Motor neuron (in vitro differentiated cells): Measurements from ENCODE around the gene AOPEP. TPM values are rescaled to one million over a fixed set of nuclear protein-coding genes. Genes with fewer than 3 reads are reported as not detected.

Experiments
- ATAC-seq, 8 experiments: fragments of 200-7000 bp; cut with Tn5 transposase; replicated peaks in 6 of 8; 2 replicates each; pipeline ENCODE4 v1.8.0; 2021; ENCODE audit warnings: mild to moderate bottlenecking in 8 of 8, moderate library complexity in 8 of 8
- H3K27ac ChIP-seq, 2 donors: fragments of 250-450 bp; sonication (Bioruptor Pico); 2 replicates each; pipeline ENCODE4 v1.9.0; 2021; ENCODE audit warnings: antibody characterized with exemption in 2 of 2, mild to moderate bottlenecking in 2 of 2, moderate library complexity in 1 of 2
- H3K4me1 ChIP-seq, 2 donors: fragments of 250-450 bp; sonication (Bioruptor Pico); replicated peaks in 1 of 2; 2 replicates each; pipeline ENCODE4 v1.6.1; 2021; ENCODE audit warnings: antibody characterized with exemption in 2 of 2, mild to moderate bottlenecking in 2 of 2, moderate library complexity in 1 of 2
- H3K4me3 ChIP-seq, 5 donors: fragments of 250-450 bp; sonication (Bioruptor Pico); 2 replicates each; pipeline ENCODE4 v1.9.0; 2021; ENCODE audit warnings: antibody characterized with exemption in 5 of 5, mild to moderate bottlenecking in 5 of 5, moderate library complexity in 4 of 5
- WGBS, 10 experiments: fragments of 450-650 bp; shearing (Covaris generic); methylation state at CpG; one replicate each; pipeline ENCODE4 v1.0.0; 2022; 5-methylcytosine and 5-hydroxymethylcytosine counted together
- in situ Hi-C, 9 experiments: fragments of 400-800 bp; cut with MboI; loops; one replicate each; pipeline ENCODE4 v1.15.0; 2021; ENCODE audit warnings: low sequenced_read_pairs in 9 of 9, low pct_unique_long_range_greater_than_20kb in 2 of 9; ENCODE audit not compliant: unreplicated experiment in 9 of 9
- total RNA-seq, 8 experiments: library from RNA; unstranded; fragments of 300-600 nt; gene quantifications; 2 replicates each; pipeline versions ENCODE4 v1.2.3 to v1.2.4, GENCODE V29; 2022

The AOPEP gene
- total RNA-seq, 8 experiments from 2014 or later = 8.0 to 152 (median 16.8) TPM

DNA sequence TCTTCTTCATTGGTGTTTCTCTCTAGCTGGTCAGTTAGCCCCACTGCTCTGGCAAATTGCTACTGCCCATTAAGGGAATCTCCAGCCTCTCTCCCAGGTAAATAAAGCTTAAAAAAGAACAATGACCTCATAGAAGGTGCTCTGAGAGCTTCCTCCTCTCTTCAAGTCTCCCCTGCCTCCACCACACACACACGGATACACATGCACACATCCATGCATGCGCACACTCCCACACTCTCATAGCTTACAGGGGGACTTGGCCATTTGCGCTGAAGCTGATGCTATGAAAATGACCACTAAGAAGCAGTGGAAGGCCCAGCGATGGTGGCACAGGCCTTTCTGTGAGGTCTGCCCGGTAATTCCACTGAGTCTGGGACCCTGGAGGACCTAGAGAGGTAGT is 250.9 kb downstream of the AOPEP start:
- peak in 1 of 8 experiments; percentile 35 for ATAC-seq
- Histone ChIP-seq H3K4me3 (no peak overlapping the region), H3K4me1 (peaks cover 0 to 6% of the 10 kb centered on the region in 2 donors), H3K27ac (no peak overlapping the region)
- 83 to 100% (median 100%) methylated on average over 1 to 4 of the region's 5 CpGs; no CpG with 5 or more reads in 3 of the 10 experiments for WGBS, 10 experiments
- in situ Hi-C loops = loop anchor here in 1 of 9 experiments (25.0 kb wide), 1 partner anchor 110 kb away; no protein-coding TSS in a partner anchor

DNA sequence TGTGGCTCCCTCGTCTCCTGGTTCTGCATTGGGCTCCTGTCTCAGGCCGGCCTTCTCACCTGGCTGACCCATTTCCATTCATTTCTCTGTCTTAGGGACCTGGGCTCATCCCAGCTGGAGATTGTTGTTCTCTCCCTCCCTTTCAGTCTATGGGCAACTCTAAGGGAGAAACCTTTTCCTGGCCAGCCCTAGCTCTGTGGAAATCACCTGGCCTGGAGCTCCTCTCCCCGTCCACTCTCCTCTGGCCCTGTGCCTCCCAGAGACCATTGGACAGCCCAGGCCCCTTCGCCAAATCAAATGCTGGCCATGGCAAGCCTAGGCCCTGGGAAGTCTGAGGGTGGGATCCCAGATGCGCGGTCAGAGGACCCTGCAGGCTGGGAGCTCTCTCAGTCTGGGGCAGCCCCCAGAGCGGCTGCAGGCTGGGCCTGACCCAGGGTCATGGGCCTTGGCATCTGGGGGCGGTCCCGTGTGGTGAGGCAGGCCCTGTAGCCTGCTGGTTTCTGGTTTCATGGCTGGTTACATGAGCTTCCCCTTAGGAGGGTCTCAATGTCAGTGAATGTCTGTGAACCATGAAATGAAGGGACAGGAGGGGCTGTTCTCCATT is 253.5 kb downstream of the AOPEP start:
- 76 to 100% (median 93%) methylated on average over 2 to 3 of the region's 9 CpGs; no CpG with 5 or more reads in 7 of the 10 experiments for WGBS, 10 experiments

DNA sequence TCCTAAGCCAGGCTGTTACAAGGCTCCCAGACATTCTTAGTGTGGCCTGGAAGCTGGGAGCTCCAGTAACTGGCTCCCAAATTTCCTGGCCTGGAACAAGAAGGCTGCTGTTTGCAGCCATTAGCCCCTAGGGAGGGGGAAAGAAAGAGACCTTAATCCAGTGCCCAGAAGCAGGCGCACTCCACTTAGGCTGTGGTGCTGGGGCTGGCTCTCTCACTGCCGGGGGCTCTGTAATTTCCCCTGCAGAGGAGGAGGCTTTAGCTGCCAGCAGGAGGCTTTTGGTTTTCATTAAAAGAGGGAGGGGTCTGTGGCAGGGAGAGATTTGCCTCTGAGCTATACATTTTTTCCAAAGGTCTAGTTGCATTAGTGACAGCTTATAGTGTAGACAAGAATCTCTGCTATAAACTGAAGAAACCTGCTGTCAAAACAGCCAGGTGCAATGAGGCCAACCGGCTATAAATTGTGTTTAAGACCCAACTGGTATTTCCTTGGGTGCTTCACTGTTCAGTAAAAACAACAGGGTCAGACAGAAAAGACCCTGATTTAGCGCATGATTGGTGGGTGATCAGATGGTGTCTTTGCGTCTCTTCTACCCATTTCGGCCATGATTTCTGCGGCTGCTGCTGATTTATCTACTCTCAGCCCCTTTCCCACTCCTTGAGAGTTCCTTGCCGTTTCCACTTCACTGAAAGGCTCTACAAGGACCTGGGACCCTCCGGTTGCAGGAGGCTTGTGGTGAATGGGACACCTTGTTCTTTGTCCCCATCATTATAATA is 254.6 kb downstream of the AOPEP start:
- H3K4me3 ChIP-seq = no peak overlapping the region
- no peaks in the 10 kb centered on the region for H3K4me1 ChIP-seq
- in situ Hi-C loops = loop anchor here in 1 of 9 experiments (25.0 kb wide), 1 partner anchor 106 kb away; no protein-coding TSS in a partner anchor
- peak in 1 of 8 experiments; percentile 77 for ATAC-seq
- H3K27ac ChIP-seq = no peak overlapping the region
- 20 to 100% (median 72%) methylated on average over 1 to 8 of the region's 9 CpGs; no CpG with 5 or more reads in 2 of the 10 experiments for WGBS, 10 experiments

More for the DNA sequence above, 253.5 kb downstream of the AOPEP start:
- in situ Hi-C loops = loop anchor here in 1 of 9 experiments (25.0 kb wide), 1 partner anchor 107 kb away; no protein-coding TSS in a partner anchor
- no peaks in the 10 kb centered on the region for H3K4me1 ChIP-seq
- H3K27ac ChIP-seq = no peak overlapping the region
- no peak for ATAC-seq
- H3K4me3 ChIP-seq = no peak overlapping the region

DNA sequence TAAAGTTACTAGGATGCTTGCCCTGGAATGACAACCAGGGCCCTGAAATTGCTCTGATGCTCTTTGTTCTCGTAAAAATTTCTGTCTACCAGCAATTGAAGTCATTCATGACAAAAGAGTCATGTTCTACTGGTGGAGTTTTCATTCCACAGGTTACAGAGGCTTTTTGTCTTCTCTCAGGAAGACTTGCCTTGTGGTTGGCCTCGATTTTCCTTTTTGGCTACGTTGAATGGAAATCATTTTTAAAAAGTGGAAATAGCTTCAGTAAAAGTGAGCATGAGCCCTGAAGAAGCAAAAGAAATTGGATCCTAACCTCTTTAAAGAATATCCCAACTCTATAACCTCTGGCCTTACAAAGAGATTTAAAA is 255.2 kb downstream of the AOPEP start:
- no peak for ATAC-seq
- Histone ChIP-seq H3K4me3 (no peak overlapping the region), H3K4me1 (no peaks in the 10 kb centered on the region), H3K27ac (no peak overlapping the region)
- WGBS, 10 experiments = 0 to 100% (median 92%) methylated on average over 1 to 3 of the region's 3 CpGs; no CpG with 5 or more reads in 1 of the 10 experiments
- in situ Hi-C loops = loop anchor here in 1 of 9 experiments (25.0 kb wide), 1 partner anchor 106 kb away; no protein-coding TSS in a partner anchor

DNA sequence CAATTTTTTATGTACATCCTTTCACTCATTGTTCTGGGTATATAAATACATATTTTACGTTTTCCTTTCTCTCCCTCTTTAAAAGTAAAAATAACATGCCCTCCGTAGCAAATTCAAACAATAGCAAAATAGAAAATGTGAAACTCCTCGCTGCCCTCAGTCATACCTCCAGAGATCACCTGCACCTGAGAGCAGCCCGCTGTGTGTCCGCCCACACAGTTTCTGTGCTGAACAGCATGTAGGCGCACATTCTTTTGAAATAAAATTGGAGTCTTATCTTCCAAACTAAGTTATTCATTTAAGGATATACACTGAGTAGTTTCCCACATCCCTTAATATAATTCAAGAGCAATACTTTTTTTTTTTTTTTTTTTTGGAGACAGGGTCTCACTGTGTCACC is 255.7 kb downstream of the AOPEP start:
- no peak for ATAC-seq
- no peaks in the 10 kb centered on the region for H3K4me1 ChIP-seq
- H3K27ac ChIP-seq = no peak overlapping the region

DNA sequence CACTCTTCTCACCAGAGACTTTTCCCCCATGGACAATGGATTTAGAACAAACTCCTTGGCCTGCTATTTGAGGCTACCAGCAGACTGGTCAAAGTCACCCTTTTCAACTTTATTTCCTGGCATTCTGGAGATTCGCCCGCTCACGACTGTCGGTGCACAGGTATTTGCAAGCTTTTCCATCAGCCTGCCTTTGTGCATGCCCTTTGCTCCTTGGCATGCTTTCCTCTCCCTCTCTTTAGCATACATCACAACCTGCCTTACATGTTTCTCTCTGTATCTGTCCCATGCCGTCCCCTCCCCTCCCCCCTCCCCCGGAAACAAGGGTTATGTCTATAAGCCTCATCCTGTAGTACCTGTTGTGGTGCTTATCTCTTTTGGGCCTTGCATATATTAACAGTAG is 257.1 kb downstream of the AOPEP start:
- no peaks in the 10 kb centered on the region for H3K4me1 ChIP-seq
- no peak overlapping the region for H3K4me3 ChIP-seq
- H3K27ac ChIP-seq = no peak overlapping the region
- ATAC-seq = no peak
- in situ Hi-C loops = loop anchor here in 1 of 9 experiments (25.0 kb wide), 1 partner anchor 104 kb away; no protein-coding TSS in a partner anchor
- 87 to 100% (median 95%) methylated on average over 4 of the region's 6 CpGs; no CpG with 5 or more reads in 5 of the 10 experiments for WGBS, 10 experiments

More for the DNA sequence above, 255.7 kb downstream of the AOPEP start:
- no peak overlapping the region for H3K4me3 ChIP-seq
- WGBS, 10 experiments = 89 to 100% (median 97%) methylated on average over 2 to 6 of the region's 6 CpGs
- in situ Hi-C loops = loop anchor here in 1 of 9 experiments (25.0 kb wide), 1 partner anchor 105 kb away; no protein-coding TSS in a partner anchor

DNA sequence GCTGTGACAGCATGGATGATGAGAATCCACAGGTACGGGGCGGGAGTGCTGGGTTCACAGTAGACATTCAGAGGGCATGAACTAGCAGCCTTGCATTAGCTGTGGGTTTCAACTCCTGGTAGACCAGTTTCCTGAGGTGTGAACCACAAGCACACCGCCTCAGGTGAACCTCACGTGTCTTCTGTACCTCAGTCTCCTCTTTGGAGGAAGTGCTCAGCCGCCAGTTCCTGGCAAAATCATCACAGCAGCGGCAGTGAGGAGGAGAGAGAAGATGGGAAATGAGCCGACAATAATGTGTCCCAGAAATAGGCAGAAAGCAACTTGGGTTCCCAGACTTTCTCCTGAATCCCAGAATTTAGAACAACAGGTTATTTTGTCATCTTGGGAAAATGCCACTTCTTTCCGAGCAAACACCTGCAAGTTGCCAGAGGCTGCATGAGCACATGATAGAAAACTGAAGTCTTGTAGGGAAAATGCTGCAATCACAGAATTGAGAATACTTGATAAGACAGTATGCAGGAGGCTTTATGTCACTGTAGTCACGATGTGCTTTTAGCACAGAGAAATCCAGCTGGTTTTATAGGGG is 258.5 kb downstream of the AOPEP start:
- Histone ChIP-seq H3K4me1 (no peaks in the 10 kb centered on the region), H3K4me3 (no peak overlapping the region), H3K27ac (no peak overlapping the region)
- in situ Hi-C loops = loop anchor here in 1 of 9 experiments (25.0 kb wide), 1 partner anchor 102 kb away; no protein-coding TSS in a partner anchor
- WGBS, 10 experiments = 94 to 100% (median 96%) methylated on average over 2 to 9 of the region's 9 CpGs; no CpG with 5 or more reads in 1 of the 10 experiments
- ATAC-seq = no peak

DNA sequence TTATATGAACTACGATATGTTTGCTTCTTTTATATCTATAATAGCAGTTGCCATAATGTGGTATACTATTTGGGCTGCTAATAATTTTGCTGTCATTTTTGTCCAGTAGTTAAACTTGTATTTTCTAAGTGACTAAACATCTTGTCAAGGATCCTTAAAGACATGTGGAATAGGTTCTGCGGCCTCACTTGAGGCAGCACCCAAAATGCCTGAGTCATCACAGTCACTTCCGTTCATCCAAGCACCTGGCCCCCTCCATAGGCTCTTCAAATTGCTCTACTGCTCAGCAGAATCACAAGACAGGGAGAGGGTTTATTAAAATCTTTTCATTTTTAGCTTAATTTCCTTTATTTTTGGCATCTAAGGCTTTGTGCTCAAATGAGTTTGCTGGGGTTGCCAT is 259.1 kb downstream of the AOPEP start:
- no peak overlapping the region for H3K27ac ChIP-seq
- no peak for ATAC-seq
- H3K4me3 ChIP-seq = no peak overlapping the region
- no peaks in the 10 kb centered on the region for H3K4me1 ChIP-seq
- in situ Hi-C loops = loop anchor here in 1 of 9 experiments (25.0 kb wide), 1 partner anchor 102 kb away; no protein-coding TSS in a partner anchor
- 85 to 100% (median 91%) methylated on average over 1 to 3 of the region's 3 CpGs; no CpG with 5 or more reads in 1 of the 10 experiments for WGBS, 10 experiments

DNA sequence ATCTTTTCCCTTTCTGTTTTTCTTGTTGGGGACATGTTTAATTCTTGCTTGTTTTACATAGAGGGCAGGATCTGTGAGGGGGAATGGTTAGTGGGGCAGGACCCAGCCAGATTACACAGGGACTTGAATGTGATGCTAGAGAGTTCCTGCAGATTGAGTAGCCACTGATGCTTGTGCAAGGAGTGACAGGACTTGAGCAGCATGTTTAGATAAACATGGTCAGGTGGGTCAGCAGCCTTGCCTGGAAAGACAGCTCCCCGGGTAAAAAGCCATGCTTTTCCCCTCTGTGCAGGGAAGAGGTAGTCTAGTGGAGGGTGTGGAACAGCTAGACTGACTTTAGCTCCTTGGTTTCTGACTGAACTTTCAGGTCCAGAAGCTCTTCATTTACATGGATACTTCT is 261.2 kb downstream of the AOPEP start:
- H3K4me3 ChIP-seq = no peak overlapping the region
- no peak overlapping the region for H3K27ac ChIP-seq
- WGBS, 10 experiments = 80 to 100% methylated on average over 1 of the region's 1 CpG; no CpG with 5 or more reads in 8 of the 10 experiments
- in situ Hi-C loops = loop anchor here in 1 of 9 experiments (25.0 kb wide), 1 partner anchor 100 kb away; no protein-coding TSS in a partner anchor
- ATAC-seq = no peak
- H3K4me1 ChIP-seq = no peaks in the 10 kb centered on the region

DNA sequence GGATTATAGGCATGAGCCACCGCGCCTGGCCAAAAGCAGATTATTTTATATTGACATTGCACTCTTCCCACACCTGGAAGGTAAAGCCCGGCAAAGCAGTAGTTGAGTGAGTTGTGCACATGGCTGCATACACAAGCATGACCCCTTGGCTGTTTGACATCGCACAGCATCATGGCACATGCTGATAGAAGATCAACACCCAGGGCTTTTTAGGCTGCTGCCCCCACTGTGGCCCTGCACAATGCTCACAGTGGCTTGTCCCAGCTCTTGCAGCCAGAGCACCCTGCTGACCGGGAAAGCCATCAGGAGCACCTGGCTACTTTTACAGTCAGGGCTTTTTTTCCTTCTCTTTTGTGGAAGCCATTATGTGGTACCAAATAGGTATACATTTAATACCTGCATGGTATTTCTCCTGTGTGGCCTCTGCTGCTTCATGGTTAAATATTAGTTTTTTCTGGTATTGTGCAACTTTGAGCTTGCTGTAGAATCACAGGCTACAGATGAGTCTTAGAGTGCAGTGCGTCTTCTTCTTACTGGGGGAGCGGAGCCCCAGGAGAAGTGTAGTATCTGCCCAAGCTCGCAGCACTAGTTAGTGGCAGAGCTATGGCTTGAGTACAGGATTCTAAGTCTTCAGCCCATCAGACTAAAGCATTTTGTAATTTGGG is 264.5 kb downstream of the AOPEP start:
- 80 to 100% (median 100%) methylated on average over 1 to 6 of the region's 8 CpGs for WGBS, 10 experiments
- in situ Hi-C loops = loop anchor here in 1 of 9 experiments (25.0 kb wide), 1 partner anchor 96 kb away; no protein-coding TSS in a partner anchor
- Histone ChIP-seq H3K27ac (no peak overlapping the region), H3K4me1 (peaks cover 1 to 3% of the 10 kb centered on the region in 2 donors), H3K4me3 (no peak overlapping the region)
- ATAC-seq = no peak

DNA sequence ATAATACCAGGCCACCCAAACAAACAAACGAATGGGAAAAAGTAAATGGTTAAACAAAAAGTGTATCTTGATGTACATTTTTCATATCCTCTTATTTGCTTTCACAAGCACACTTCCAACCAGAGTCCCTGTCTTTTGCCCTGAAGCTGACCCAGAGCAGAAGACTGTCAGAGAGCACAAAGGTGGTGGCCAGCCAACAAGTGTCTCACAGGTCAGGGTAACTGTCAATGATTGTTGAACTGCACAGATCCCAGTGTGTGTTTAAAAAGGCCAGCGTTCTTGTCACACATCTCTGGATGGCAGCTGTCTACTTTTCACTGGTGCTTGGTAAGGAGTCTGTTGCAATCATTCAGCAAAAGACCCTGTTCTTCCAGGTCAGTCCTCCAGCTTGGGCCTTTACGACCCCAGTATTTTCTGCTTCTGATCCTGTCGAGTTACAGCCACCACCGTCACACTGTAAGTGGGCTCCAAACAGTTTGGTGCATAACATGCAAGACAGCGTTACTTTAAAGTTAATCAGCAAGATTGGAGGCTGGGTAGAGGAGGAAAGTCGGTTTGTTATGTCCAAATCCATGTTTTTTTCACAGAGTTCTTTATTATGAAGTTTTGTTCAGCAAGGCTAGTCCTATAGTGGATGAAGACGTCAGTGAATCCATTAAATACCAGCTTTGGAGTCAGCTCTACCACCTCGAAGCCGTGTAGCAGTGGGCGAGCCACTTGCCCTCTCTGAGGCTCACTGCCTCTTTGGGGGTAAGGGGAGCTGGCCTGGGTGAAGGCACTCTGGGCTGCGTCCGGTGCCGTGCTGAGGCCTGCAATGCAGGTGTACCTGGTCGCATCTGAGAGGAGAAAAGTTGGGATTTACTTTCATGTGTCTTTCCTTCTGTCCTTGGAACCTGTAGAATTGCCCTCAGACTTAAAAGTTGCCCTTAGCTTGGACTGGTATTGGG is 265.7 kb downstream of the AOPEP start:
- no peak overlapping the region for H3K27ac ChIP-seq
- in situ Hi-C loops = loop anchor here in 1 of 9 experiments (25.0 kb wide), 1 partner anchor 95 kb away; no protein-coding TSS in a partner anchor
- no peak for ATAC-seq

More for the DNA sequence above, 265.7 kb downstream of the AOPEP start:
- WGBS, 10 experiments = 75 to 94% (median 88%) methylated on average over 2 to 15 of the region's 15 CpGs; no CpG with 5 or more reads in 2 of the 10 experiments
- H3K4me3 ChIP-seq = no peak overlapping the region
- H3K4me1 ChIP-seq = peaks cover 3% of the 10 kb centered on the region in 2 donors
